HG02870 (cell line): Measurements from ENCODE around the gene TBX21.
"Not testable (repeated sequence)": the region's sequence is repeated elsewhere in the genome, so short reads cannot be mapped to it uniquely, and the experiment has no call there.

Source experiments
- ATAC-seq: cut with Tn5 transposase; IDR thresholded peaks from one replicate; pipeline ENCODE4 v1.9.1; 2021; ENCODE audit warnings: mild to moderate bottlenecking, moderate library complexity; ENCODE audit not compliant: unreplicated experiment

The TBX21 gene

GRCh38 chr17:47760409-47761140 is 27.5 kb downstream of the TBX21 start:
- ATAC-seq, result no peak

- ATAC-seq, result no peak
Measured at GRCh38 chr17:47762728-47763127, 29.7 kb downstream of the TBX21 start.

GRCh38 chr17:47763913-47764582 is 31.0 kb downstream of the TBX21 start:
- ATAC-seq, result no peak

GRCh38 chr17:47773649-47774048 is 40.6 kb downstream of the TBX21 start:
- not testable (repeated sequence) for ATAC-seq

- ATAC-seq, result no peak
Measured at GRCh38 chr17:47774331-47774730, 41.3 kb downstream of the TBX21 start.

GRCh38 chr17:47774987-47775580 is 42.0 kb downstream of the TBX21 start:
- ATAC-seq, result no peak

- ATAC-seq, result no peak
Measured at GRCh38 chr17:47776330-47777197, 43.5 kb downstream of the TBX21 start.

- no peak for ATAC-seq
Measured at GRCh38 chr17:47778184-47778635, 45.2 kb downstream of the TBX21 start.

GRCh38 chr17:47781397-47781796 is 48.4 kb downstream of the TBX21 start:
- no peak for ATAC-seq

GRCh38 chr17:47785538-47786123 is 52.6 kb downstream of the TBX21 start:
- ATAC-seq, result no peak

- no peak for ATAC-seq
Measured at GRCh38 chr17:47789611-47790561, 56.9 kb downstream of the TBX21 start.

- no peak for ATAC-seq
Measured at GRCh38 chr17:47791025-47791424, 58.0 kb downstream of the TBX21 start.

GRCh38 chr17:47792457-47792856 is 59.4 kb downstream of the TBX21 start:
- no peak for ATAC-seq

GRCh38 chr17:47792979-47793378 is 59.9 kb downstream of the TBX21 start:
- ATAC-seq, result no peak
